GM18502 (cell line): ENCODE results near the gene PTGER3.
"Not testable (repeated sequence)": the region's sequence is repeated elsewhere in the genome, so short reads cannot be mapped to it uniquely, and the experiment has no call there.

Source experiments
- ATAC-seq: cut with Tn5 transposase; IDR thresholded peaks from one replicate; pipeline ENCODE4 v1.9.1; 2021; ENCODE audit warnings: mild to moderate bottlenecking; ENCODE audit not compliant: unreplicated experiment, poor library complexity

The PTGER3 gene

GRCh38 chr1:70966018-70966638, 81.5 kb downstream of the PTGER3 start:
- peak; percentile 84 for ATAC-seq

- no peak for ATAC-seq
These were observed 84.2 kb downstream of the PTGER3 start for GRCh38 chr1:70963374-70963773.

- ATAC-seq, result no peak
These were observed 86.1 kb downstream of the PTGER3 start for GRCh38 chr1:70961374-70961975.

GRCh38 chr1:70948396-70949017, 99.1 kb downstream of the PTGER3 start:
- ATAC-seq, result no peak

- no peak for ATAC-seq
These were observed 99.8 kb downstream of the PTGER3 start for GRCh38 chr1:70947835-70948234.

- ATAC-seq, result no peak
These were observed 101.9 kb downstream of the PTGER3 start for GRCh38 chr1:70945676-70946075.

- ATAC-seq, result no peak
These were observed 102.4 kb downstream of the PTGER3 start for GRCh38 chr1:70945251-70945650.

- no peak for ATAC-seq
These were observed 106.1 kb downstream of the PTGER3 start for GRCh38 chr1:70941563-70941962.

GRCh38 chr1:70940398-70940797, 107.2 kb downstream of the PTGER3 start:
- ATAC-seq, result not testable (repeated sequence)

- ATAC-seq, result no peak
These were observed 113.2 kb downstream of the PTGER3 start for GRCh38 chr1:70934194-70934961.

- ATAC-seq, result no peak
These were observed 117.6 kb downstream of the PTGER3 start for GRCh38 chr1:70930062-70930461.

GRCh38 chr1:70922196-70922595, 125.4 kb downstream of the PTGER3 start:
- no peak for ATAC-seq
